GM11168 (cell line): Measurements from ENCODE around the gene UBAP1L.
"Not testable (repeated sequence)": the region's sequence is repeated elsewhere in the genome, so short reads cannot be mapped to it uniquely, and the experiment has no call there.

ENCODE experiments used
- in situ Hi-C: fragments of 300-500 bp; cut with MboI; formaldehyde crosslinking; loops from one replicate; pipeline ENCODE4 v1.12.0; 2022; ENCODE audit warnings: low sequenced_read_pairs; ENCODE audit not compliant: unreplicated experiment

Gene UBAP1L

DNA sequence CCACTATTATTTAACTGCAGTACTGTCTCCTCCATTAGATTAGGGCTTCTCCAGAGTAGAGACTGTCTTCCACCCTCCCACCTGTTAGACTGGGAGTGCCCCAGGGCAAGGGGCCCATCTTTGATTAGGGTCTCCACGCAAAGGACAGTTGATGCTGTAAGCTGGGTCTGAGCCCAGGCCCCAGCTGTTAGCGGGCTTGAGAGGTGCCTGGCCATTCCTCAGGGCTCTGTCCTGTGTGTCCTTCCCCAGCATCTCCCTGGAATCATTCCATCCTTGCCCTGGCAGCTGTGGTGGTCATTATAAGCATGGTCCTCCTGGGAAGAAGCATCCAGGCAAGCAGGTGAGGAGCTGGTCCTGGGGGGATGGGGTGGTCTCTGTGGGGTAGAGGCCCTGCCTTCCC lies 63.7 kb downstream of the UBAP1L start:
- in situ Hi-C loops: no loop called here

DNA sequence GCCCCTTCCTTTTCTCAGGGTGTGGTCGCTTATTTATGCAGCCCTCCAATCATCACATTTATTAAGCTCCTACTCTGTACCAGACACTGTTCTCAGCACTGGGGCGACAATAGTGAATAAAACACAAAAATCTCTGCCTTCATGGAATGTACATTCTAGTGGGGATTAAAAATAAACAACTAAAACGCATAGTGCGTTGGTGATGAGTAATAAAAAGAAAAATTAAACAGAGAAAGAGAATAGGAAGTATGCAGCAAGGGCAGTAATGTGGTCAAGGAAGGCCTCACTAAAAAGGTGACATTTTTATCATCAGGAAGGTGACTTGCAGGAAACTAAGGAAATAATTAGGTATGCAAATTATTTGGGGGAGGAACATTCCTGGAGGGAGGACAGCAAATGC lies 64.7 kb downstream of the UBAP1L start:
- in situ Hi-C loops: no loop called here

DNA sequence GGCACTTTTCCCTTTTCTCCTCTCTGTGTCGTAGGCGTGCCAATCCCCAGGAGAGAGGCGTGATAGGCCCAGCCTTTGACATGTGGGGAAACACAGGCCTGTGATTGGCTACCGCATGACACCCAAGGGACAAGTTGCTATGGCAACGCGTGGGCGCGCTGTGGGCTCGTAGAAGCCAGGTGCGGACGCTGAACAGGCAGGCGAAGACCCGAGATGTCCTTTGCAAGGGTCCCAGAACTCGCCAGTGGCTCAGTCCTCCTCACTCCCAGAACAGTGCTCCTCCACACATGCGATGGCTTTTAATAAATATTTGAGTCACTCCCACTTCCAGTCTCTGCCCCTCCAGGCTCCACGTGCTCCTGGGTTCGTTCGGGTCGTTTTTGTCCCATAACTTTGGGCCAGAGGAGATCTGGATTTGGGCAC lies 65.6 kb downstream of the UBAP1L start:
- in situ Hi-C loops: no loop called here

DNA sequence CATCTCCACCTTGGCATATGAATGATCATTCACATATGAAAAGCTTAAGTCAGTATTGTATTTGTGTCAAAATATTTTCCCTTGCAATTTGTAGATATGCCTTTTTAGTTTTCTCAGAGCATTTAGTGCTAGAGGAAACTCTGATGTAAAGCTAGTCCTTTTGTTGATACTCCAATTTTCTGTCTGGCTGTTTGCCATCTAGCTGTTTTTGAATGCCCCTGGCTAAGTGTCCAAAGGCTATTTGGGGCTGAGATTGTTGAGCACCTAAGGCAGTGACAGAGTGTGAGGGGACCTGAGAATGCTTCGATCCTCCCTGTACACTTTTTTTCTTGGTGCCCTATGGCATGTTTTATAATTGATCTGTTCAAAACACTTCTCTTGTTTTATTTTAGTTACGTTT lies 66.8 kb downstream of the UBAP1L start:
- in situ Hi-C loops: no loop called here

DNA sequence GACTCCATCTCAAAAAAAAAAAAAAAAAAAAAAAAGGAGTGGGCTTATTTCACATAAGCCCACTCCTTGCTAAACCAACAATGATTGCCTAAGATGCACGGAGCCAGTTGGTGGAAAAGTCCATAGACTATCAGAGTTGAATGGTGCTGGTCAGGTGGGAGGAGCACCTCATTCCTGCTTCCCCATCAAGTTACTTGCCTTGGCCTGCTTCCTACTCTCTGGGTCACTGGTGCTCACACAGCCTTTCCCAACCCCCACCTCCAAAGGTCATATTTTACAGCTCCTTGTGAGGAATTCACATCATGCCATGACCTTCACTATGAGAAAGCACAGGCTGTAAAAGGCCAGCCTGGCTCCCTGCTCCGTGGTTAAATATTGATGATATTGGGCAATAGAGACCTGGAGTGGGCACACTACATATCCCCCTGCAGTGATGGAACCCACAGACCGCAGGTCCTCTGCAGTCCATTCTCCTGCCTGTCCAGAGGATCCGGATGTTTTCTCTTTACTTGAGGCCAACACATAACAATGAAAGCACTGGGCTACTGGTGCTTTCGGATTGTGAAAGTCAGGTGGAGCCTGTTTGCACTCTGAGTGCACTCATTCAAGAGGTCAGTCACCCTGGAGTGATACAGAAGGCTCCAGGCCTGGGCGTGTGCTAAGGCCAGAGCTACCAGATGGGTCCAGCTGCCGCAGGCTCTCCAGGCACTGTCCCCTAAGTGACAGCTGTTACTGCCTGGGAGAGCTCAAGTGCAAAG lies 70.1 kb downstream of the UBAP1L start, which contains the start of gene SLC51B:
TSS of gene SLC51B (plus strand) at position 664 of the 758 bp plus-strand sequence. CDS start 4,618 bp downstream, outside the sequence.
- in situ Hi-C loops: no loop called here

DNA sequence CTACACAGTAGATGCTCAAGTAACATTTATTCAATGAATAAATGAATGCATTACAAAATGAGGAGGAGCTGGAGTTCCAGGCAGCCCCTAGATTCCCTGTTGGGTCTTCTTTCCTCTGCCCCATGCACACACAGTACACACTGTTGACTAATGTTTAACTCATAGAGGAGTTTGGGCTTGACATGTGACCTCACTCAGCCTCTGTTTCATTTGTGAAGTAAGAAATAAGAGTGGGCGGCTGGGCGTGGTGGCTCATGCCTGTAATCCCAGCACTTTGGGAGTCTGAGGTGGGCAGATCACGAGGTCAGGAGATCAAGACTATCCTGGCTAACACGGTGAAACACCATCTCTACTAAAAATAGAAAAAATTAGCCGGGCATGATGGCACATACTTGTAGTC lies 70.8 kb downstream of the UBAP1L start:
- in situ Hi-C loops: not testable (repeated sequence)

DNA sequence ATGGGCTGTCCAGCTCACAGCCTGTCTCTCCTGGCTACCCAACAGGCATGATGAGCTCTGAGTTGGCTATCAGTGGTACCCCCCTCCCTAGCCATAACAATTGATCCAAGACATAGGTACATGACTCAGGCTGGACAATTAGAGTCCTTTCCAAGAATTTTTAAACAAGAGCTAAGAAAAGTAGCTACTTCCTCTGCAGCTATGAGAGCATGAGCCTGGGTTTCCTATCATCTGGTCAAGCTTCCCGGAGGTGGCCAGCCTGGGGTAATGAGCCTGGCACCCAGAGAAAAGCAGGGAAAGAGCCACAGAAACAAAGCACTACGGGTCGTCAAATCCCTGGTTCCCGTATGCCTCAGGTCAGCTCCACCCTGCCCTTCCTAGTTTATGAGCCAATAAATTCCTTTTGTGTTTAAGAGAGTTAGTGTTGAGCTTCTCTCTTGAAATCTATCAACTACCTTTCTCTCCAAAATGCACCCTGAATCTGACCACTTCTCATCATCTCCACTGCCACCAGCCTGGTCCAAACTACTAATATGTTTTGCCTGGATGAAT lies 72.1 kb downstream of the UBAP1L start:
- in situ Hi-C loops: no loop called here
